ENCODE data around the gene NHLRC2.

The NHLRC2 gene

GRCh38 chr10:113929522-113929921, 75.1 kb downstream of the NHLRC2 start:
- no peak overlapping the region for H3K4me3 ChIP-seq (ENCODE audit: low read depth, low read length)
- no peaks in the 10 kb centered on the region for H3K4me1 ChIP-seq
- no peak overlapping the region for H3K9ac ChIP-seq
- H3K27me3 ChIP-seq (ENCODE audit: control insufficient read depth, insufficient read depth, low read length), result no peaks in the 10 kb centered on the region
- no peaks in the 10 kb centered on the region for H3K9me3 ChIP-seq (ENCODE audit: control insufficient read depth, low read length)
- no peak for TF ChIP-seq CTCF (IDR thresholded peaks at IDR 0.05)
- H3K27ac ChIP-seq, result no peak overlapping the region
- H3K79me2 ChIP-seq, result no peaks in the 10 kb centered on the region
- H2AFZ ChIP-seq, result no peak overlapping the region
- H3K36me3 ChIP-seq (ENCODE audit: control insufficient read depth, insufficient read depth, low read length), result no peaks in the 10 kb centered on the region
- no peak overlapping the region for H3K4me2 ChIP-seq (ENCODE audit: low read length)

- no peak overlapping the region for H3K27ac ChIP-seq
- H3K4me1 ChIP-seq, result no peaks in the 10 kb centered on the region
- no peaks in the 10 kb centered on the region for H3K79me2 ChIP-seq
- no peak overlapping the region for H3K4me2 ChIP-seq (ENCODE audit: low read length)
- no peak overlapping the region for H3K4me3 ChIP-seq (ENCODE audit: low read depth, low read length)
- no peaks in the 10 kb centered on the region for H3K9me3 ChIP-seq (ENCODE audit: control insufficient read depth, low read length)
- H3K27me3 ChIP-seq (ENCODE audit: control insufficient read depth, insufficient read depth, low read length), result no peaks in the 10 kb centered on the region
- no peak for TF ChIP-seq CTCF (IDR thresholded peaks at IDR 0.05)
- H2AFZ ChIP-seq, result no peak overlapping the region
- H3K9ac ChIP-seq, result no peak overlapping the region
- no peaks in the 10 kb centered on the region for H3K36me3 ChIP-seq (ENCODE audit: control insufficient read depth, insufficient read depth, low read length)
Measured at GRCh38 chr10:113930482-113931057, 76.1 kb downstream of the NHLRC2 start.

GRCh38 chr10:113932854-113933253, 78.4 kb downstream of the NHLRC2 start:
- H3K79me2 ChIP-seq, result no peaks in the 10 kb centered on the region
- TF ChIP-seq CTCF (IDR thresholded peaks at IDR 0.05), result no peak
- H3K9ac ChIP-seq, result no peak overlapping the region
- no peak overlapping the region for H2AFZ ChIP-seq
- H3K4me3 ChIP-seq (ENCODE audit: low read depth, low read length), result no peak overlapping the region
- no peaks in the 10 kb centered on the region for H3K36me3 ChIP-seq (ENCODE audit: control insufficient read depth, insufficient read depth, low read length)
- H3K4me2 ChIP-seq (ENCODE audit: low read length), result no peak overlapping the region
- H3K9me3 ChIP-seq (ENCODE audit: control insufficient read depth, low read length), result no peaks in the 10 kb centered on the region
- no peak overlapping the region for H3K27ac ChIP-seq
- no peaks in the 10 kb centered on the region for H3K27me3 ChIP-seq (ENCODE audit: control insufficient read depth, insufficient read depth, low read length)
- H3K4me1 ChIP-seq, result no peaks in the 10 kb centered on the region

GRCh38 chr10:113933894-113934532, 79.6 kb downstream of the NHLRC2 start:
- Histone ChIP-seq H2AFZ (no peak overlapping the region), H3K4me2 (ENCODE audit: low read length) (no peak overlapping the region), H3K79me2 (no peaks in the 10 kb centered on the region), H3K27me3 (ENCODE audit: control insufficient read depth, insufficient read depth, low read length) (no peaks in the 10 kb centered on the region), H3K27ac (no peak overlapping the region), H3K36me3 (ENCODE audit: control insufficient read depth, insufficient read depth, low read length) (no peaks in the 10 kb centered on the region), H3K9ac (no peak overlapping the region), H3K4me3 (ENCODE audit: low read depth, low read length) (no peak overlapping the region), H3K9me3 (ENCODE audit: control insufficient read depth, low read length) (no peaks in the 10 kb centered on the region), H3K4me1 (no peaks in the 10 kb centered on the region)
- TF ChIP-seq CTCF (IDR thresholded peaks at IDR 0.05), result no peak

- TF ChIP-seq CTCF (IDR thresholded peaks at IDR 0.05), result no peak
- Histone ChIP-seq H3K79me2 (no peaks in the 10 kb centered on the region), H3K4me2 (ENCODE audit: low read length) (no peak overlapping the region), H3K4me3 (ENCODE audit: low read depth, low read length) (no peak overlapping the region), H2AFZ (no peak overlapping the region), H3K9ac (no peak overlapping the region), H3K9me3 (ENCODE audit: control insufficient read depth, low read length) (no peaks in the 10 kb centered on the region), H3K27me3 (ENCODE audit: control insufficient read depth, insufficient read depth, low read length) (no peaks in the 10 kb centered on the region), H3K36me3 (ENCODE audit: control insufficient read depth, insufficient read depth, low read length) (no peaks in the 10 kb centered on the region), H3K4me1 (no peaks in the 10 kb centered on the region), H3K27ac (no peak overlapping the region)
Measured at GRCh38 chr10:113937258-113937657, 82.8 kb downstream of the NHLRC2 start.
